D341Med (cell line): ENCODE results near the gene JAML.

Experiments
- DNase-seq: peaks from one replicate; pipeline ENCODE4 v3.0.0; 2012; ENCODE audit warnings: low spot score

The JAML gene

GRCh38 chr11:118144301-118145268 lies 80.2 kb downstream of the JAML start:
- no peak for DNase-seq
